Ishikawa (cell line): ENCODE data around the gene DCDC2.

Source experiments
- CEBPB ChIP-seq: IDR thresholded peaks from 2 replicates; pipeline ENCODE4 v1.6.1; 2012
- CREB1 ChIP-seq: IDR thresholded peaks from 2 replicates; pipeline ENCODE4 v1.6.1; 2012; ENCODE audit warnings: low read depth
- EGR1 ChIP-seq: IDR thresholded peaks from 2 replicates; pipeline ENCODE4 v1.6.1; 2012
- EP300 ChIP-seq: IDR thresholded peaks from 2 replicates; pipeline ENCODE4 v1.6.1; 2012; ENCODE audit warnings: borderline replicate concordance
- FOXM1 ChIP-seq: IDR thresholded peaks from 2 replicates; pipeline ENCODE4 v1.6.1; 2012; ENCODE audit warnings: low read depth, borderline replicate concordance
- NFIC ChIP-seq: IDR thresholded peaks from 2 replicates; pipeline ENCODE4 v1.6.1; 2012
- RAD21 ChIP-seq: IDR thresholded peaks from 2 replicates; pipeline ENCODE4 v1.6.1; 2012; ENCODE audit warnings: low read depth
- TAF1 ChIP-seq: IDR thresholded peaks from 2 replicates; pipeline ENCODE4 v1.6.1; 2012; ENCODE audit warnings: low read depth, mild to moderate bottlenecking
- TCF12 ChIP-seq: IDR thresholded peaks from 2 replicates; pipeline ENCODE4 v1.6.1; 2012; ENCODE audit warnings: low read depth
- TEAD4 ChIP-seq: IDR thresholded peaks from 2 replicates; pipeline ENCODE4 v1.6.1; 2012
- YY1 ChIP-seq: IDR thresholded peaks from 2 replicates; pipeline ENCODE4 v1.6.1; 2012; ENCODE audit warnings: low read depth
- ZBTB7A ChIP-seq: IDR thresholded peaks from 2 replicates; pipeline ENCODE4 v1.6.1; 2012; ENCODE audit warnings: low read depth
- TF ChIP-seq, protein P1 (sequence below): IDR thresholded peaks from 2 replicates; pipeline ENCODE4 v1.6.1; 2012; ENCODE audit warnings: low read depth, mild to moderate bottlenecking
- TF ChIP-seq, protein P2 (sequence below): IDR thresholded peaks from 2 replicates; pipeline ENCODE4 v1.6.1; 2012
- TF ChIP-seq, protein P3 (sequence below): IDR thresholded peaks from 2 replicates; pipeline ENCODE4 v1.6.1; 2012

DCDC2 gene

DNA sequence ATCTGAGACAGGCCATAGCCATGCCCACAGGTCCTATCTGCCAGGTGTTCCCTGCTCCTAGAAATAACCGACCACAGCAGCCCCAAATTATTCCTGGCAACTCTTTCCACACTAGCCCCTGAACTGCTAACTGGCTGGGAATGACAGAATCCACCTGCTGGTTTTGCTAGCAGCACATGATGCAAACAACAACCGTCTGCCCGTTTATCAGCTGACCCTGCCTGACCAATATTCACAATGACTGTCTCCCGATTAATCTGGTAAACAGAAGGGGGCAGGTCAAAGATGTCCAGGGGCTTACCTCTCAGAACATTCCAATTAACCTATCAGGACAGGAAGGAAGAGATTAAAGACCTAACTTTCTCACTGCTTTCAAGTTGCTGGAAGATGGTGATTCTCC, 130.3 kb downstream of the DCDC2 start:
- TF ChIP-seq YY1 (no peak), EP300 (no peak), FOXM1 (no peak), TEAD4 (no peak), EGR1 (no peak), RAD21 (no peak), CREB1 (no peak), NFIC (no peak), TCF12 (no peak), ZBTB7A (no peak), TAF1 (no peak), CEBPB (no peak)
- TF ChIP-seq, protein P1, sequence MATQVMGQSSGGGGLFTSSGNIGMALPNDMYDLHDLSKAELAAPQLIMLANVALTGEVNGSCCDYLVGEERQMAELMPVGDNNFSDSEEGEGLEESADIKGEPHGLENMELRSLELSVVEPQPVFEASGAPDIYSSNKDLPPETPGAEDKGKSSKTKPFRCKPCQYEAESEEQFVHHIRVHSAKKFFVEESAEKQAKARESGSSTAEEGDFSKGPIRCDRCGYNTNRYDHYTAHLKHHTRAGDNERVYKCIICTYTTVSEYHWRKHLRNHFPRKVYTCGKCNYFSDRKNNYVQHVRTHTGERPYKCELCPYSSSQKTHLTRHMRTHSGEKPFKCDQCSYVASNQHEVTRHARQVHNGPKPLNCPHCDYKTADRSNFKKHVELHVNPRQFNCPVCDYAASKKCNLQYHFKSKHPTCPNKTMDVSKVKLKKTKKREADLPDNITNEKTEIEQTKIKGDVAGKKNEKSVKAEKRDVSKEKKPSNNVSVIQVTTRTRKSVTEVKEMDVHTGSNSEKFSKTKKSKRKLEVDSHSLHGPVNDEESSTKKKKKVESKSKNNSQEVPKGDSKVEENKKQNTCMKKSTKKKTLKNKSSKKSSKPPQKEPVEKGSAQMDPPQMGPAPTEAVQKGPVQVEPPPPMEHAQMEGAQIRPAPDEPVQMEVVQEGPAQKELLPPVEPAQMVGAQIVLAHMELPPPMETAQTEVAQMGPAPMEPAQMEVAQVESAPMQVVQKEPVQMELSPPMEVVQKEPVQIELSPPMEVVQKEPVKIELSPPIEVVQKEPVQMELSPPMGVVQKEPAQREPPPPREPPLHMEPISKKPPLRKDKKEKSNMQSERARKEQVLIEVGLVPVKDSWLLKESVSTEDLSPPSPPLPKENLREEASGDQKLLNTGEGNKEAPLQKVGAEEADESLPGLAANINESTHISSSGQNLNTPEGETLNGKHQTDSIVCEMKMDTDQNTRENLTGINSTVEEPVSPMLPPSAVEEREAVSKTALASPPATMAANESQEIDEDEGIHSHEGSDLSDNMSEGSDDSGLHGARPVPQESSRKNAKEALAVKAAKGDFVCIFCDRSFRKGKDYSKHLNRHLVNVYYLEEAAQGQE: no peak
- TF ChIP-seq, protein P2, sequence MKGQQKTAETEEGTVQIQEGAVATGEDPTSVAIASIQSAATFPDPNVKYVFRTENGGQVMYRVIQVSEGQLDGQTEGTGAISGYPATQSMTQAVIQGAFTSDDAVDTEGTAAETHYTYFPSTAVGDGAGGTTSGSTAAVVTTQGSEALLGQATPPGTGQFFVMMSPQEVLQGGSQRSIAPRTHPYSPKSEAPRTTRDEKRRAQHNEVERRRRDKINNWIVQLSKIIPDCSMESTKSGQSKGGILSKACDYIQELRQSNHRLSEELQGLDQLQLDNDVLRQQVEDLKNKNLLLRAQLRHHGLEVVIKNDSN: no peak
- TF ChIP-seq, protein P3, sequence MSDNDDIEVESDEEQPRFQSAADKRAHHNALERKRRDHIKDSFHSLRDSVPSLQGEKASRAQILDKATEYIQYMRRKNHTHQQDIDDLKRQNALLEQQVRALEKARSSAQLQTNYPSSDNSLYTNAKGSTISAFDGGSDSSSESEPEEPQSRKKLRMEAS: no peak

DNA sequence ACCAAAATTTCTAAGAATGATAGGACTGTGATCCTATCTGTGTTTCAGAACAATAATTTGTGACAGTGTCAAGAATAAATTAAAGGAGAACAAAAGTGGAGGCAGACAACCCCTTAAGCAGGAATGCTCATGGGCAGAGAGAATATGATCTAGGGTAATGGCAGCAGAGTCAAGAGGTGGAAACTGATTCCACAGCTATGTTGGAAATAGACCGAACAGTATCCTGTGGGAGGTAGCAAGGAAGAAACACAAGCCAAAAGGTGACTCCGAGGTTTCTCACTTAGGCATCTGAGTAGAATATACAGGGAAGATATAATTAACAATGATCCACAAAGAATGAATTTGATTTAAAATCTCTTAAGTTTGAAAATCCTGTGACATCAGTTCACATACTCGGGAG, 131.3 kb downstream of the DCDC2 start:
- no peak for TF ChIP-seq EGR1
- TF ChIP-seq TAF1: no peak
- TF ChIP-seq, protein P1: no peak
- TF ChIP-seq EP300: no peak
- TF ChIP-seq ZBTB7A: no peak
- no peak for TF ChIP-seq NFIC
- TF ChIP-seq FOXM1: no peak
- TF ChIP-seq TCF12: no peak
- TF ChIP-seq, protein P2: no peak
- TF ChIP-seq, protein P3: no peak
- TF ChIP-seq TEAD4: no peak
- TF ChIP-seq YY1: no peak

DNA sequence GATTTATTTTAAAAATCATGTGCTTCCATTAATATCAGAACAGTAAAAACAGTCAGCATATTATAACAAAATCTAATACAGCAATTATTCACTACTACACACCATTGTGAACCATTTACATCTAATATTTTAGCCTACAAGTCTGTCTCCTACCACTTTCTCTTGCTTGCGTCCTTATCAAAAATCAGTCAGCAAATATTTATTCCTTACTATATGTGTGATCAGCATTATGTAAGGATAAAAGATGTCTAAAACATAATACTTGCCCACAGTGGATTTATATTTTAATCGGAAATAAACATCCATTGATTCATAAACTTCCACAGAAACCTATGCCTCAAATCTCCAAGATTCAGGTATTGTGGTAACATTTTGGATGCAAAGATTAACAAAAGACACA, 132.0 kb downstream of the DCDC2 start:
- no peak for TF ChIP-seq EGR1
- TF ChIP-seq TEAD4: no peak
- TF ChIP-seq, protein P3: no peak
- no peak for TF ChIP-seq EP300
- TF ChIP-seq TCF12: no peak
- TF ChIP-seq CREB1: no peak

DNA sequence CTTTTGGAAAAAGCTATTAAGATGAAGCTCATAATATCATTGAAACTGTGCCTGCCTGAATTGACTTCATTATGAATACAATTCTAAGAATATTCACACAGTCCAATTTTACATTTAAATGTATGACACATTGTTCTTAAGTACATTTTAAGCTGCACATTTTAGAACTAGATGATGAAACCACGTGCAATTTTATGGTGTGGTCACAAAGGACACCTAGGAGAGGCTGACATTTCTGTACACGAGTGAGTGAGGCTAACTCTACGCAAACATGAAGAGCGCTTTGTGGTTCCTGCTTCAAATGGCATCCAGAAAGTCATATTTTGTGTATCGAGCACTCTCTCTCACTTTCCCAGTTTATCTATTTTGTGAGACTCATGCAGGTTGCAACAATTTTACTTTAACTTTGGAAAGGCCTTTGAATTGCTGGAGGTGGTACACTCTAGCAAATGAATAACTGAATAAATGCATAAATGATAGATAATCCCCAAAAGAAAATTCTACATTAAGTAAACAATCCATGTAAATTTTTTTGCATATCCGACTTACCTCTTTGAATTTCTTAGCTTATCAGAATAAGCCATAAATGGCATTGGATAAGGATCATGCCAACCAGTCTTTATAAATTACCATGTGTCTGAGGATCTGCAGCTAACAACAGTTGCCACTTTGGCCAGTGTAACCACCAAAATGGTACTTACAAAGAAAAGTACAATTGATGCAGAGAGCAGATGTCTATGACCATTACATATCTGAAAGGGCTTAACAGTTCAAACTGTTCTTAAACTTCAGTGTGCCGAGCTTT, 134.5 kb downstream of the DCDC2 start:
- TF ChIP-seq CEBPB: no peak
- TF ChIP-seq TEAD4: no peak
- TF ChIP-seq, protein P3: no peak
- TF ChIP-seq, protein P1: no peak
- no peak for TF ChIP-seq EGR1
- TF ChIP-seq ZBTB7A: no peak
- no peak for TF ChIP-seq EP300
- TF ChIP-seq TAF1: no peak
- TF ChIP-seq TCF12: no peak
